K562 (cell line): ENCODE measurements around the gene TMEM200A. TPM values are rescaled to one million over a fixed set of nuclear protein-coding genes. Genes with fewer than 3 reads are reported as not detected.

Experiments
- ATAC-seq: fragments of 200-7000 bp; cut with Tn5 transposase; 3 replicates; pipeline ENCODE4 v1.9.1; 2020; ENCODE audit warnings: moderate library complexity
- BruUV-seq: library from RNA; stranded (reverse); fragments of 400-500 nt; replicated peaks from 2 replicates; lab custom pipeline; 2021; lab: Mats Ljungman, UMichigan
- CTCF ChIA-PET: fragments of 300-600 bp; formaldehyde crosslinking; extraction: SDS; loops from one replicate; lab custom pipeline; 2021; ENCODE audit warnings: low intra/inter-chr PET ratio; lab: Yijun Ruan, JAX
- POLR2A ChIA-PET: fragments of 300-600, 350-650 bp; sonication (Branson Sonifier 250); formaldehyde crosslinking; extraction: SDS; loops from one replicate; lab custom pipeline; 2021; ENCODE audit warnings: antibody characterized with exemption, inconsistent platforms; lab: Yijun Ruan, JAX
- DNase-seq, 4 experiments: peaks; one replicate each; pipeline versions ENCODE4 v3.0.0 to v3.0.0-alpha.2; 2011 to 2018; ENCODE audit warnings: low spot score in 3 of 4, mixed read lengths in 3 of 4; ENCODE audit errors: extremely low read depth in 1 of 4
- FAIRE-seq: peaks from 2 replicates; lab custom pipeline; 2011; peaks lifted over from hg19 to GRCh38; lab: Jason Lieb, UNC
- H2AFZ ChIP-seq: 2 replicates; pipeline ENCODE4 v1.6.0; 2011; ENCODE audit warnings: low read depth, low read length, control low read depth, inconsistent platforms
- H3K27ac ChIP-seq: fragments of 200-600 bp; 3 replicates; pipeline ENCODE4 v1.8.0; 2011; ENCODE audit warnings: low read depth, mild to moderate bottlenecking, control low read depth, inconsistent platforms, low read length, moderate library complexity, mixed read lengths; ENCODE audit errors: extremely low read depth
- H3K27me3 ChIP-seq, 2 experiments: fragments of 300-600 bp in 1 of 2; 2 replicates in 1 of 2; 3 replicates in 1 of 2; pipeline versions ENCODE4 v1.6.0 to v1.8.0; 2011; ENCODE audit warnings: inconsistent platforms in 2 of 2, low read length in 2 of 2, mild to moderate bottlenecking in 1 of 2, mixed read lengths in 1 of 2, moderate library complexity in 1 of 2; ENCODE audit not compliant: control insufficient read depth in 2 of 2, insufficient read depth in 2 of 2
- H3K36me3 ChIP-seq: fragments of 300-600 bp; 3 replicates; pipeline ENCODE4 v1.8.0; 2011; ENCODE audit warnings: mild to moderate bottlenecking, low read length, inconsistent platforms; ENCODE audit not compliant: control insufficient read depth, insufficient read depth
- H3K4me1 ChIP-seq, 2 experiments: fragments of 200-600 bp in 1 of 2; replicated peaks in 1 of 2; 2 replicates in 1 of 2; 3 replicates in 1 of 2; pipeline versions ENCODE4 v1.5.1 to v1.8.0; 2011; ENCODE audit warnings: inconsistent platforms in 2 of 2, low read length in 2 of 2, mild to moderate bottlenecking in 1 of 2, mixed read lengths in 1 of 2, moderate library complexity in 1 of 2; ENCODE audit not compliant: control insufficient read depth in 2 of 2, insufficient read depth in 2 of 2
- H3K4me2 ChIP-seq: 2 replicates; pipeline ENCODE4 v1.6.1; 2011; ENCODE audit warnings: low read length, control low read depth, inconsistent platforms, mixed read lengths; ENCODE audit not compliant: insufficient read depth
- H3K4me3 ChIP-seq: fragments of 200-600 bp; sonication (generic), shearing (Covaris generic); 2 replicates; pipeline ENCODE4 v1.5.1; 2016; ENCODE audit warnings: control low read depth, inconsistent platforms
- H3K79me2 ChIP-seq: fragments of 200-600 bp; 3 replicates; pipeline ENCODE4 v1.8.0; 2011; ENCODE audit warnings: low read length, inconsistent platforms; ENCODE audit not compliant: control insufficient read depth, insufficient read depth
- H3K9ac ChIP-seq, 2 experiments: 2 replicates each; pipeline versions ENCODE4 v1.6.0 to v1.6.1; 2011; ENCODE audit warnings: low read depth in 2 of 2, low read length in 2 of 2, control low read depth in 1 of 2, inconsistent platforms in 1 of 2, mild to moderate bottlenecking in 1 of 2, mixed read lengths in 1 of 2; ENCODE audit not compliant: insufficient read depth in 1 of 2
- H3K9me1 ChIP-seq: one replicate; pipeline ENCODE4 v1.6.0; 2011; ENCODE audit warnings: inconsistent platforms, mild to moderate bottlenecking, low read length, moderate library complexity; ENCODE audit not compliant: control insufficient read depth, insufficient read depth
- H3K9me3 ChIP-seq: replicated peaks from 2 replicates; pipeline ENCODE4 v1.5.1; 2011; ENCODE audit warnings: low read depth, low read length, inconsistent platforms; ENCODE audit not compliant: control insufficient read depth, insufficient read depth
- H4K20me1 ChIP-seq: replicated peaks from 2 replicates; pipeline ENCODE4 v1.6.1; 2011; ENCODE audit warnings: low read length, inconsistent platforms, mixed read lengths; ENCODE audit not compliant: control insufficient read depth, insufficient read depth
- CEBPB ChIP-seq: fragments of 450-650 bp; IDR thresholded peaks from 2 replicates; pipeline ENCODE4 v1.6.1; 2016; ENCODE audit warnings: missing genetic modification characterization, missing compliant biosample characterization
- CHD1 ChIP-seq: fragments of 200-600 bp; sonication (generic); IDR thresholded peaks from one replicate; pipeline ENCODE4 v1.6.1; 2012; ENCODE audit warnings: mild to moderate bottlenecking, moderate library complexity, low read length, inconsistent platforms
- FOXK2 ChIP-seq, 2 experiments: fragments of 450-650 bp; IDR thresholded peaks in 1 of 2; conservative IDR thresholded peaks in 1 of 2; 2 replicates each; pipeline ENCODE4 v1.6.1; 2016; ENCODE audit warnings: low read depth in 2 of 2, mild to moderate bottlenecking in 1 of 2
- HDAC6 ChIP-seq: IDR thresholded peaks from 2 replicates; pipeline ENCODE4 v1.6.1; 2012; ENCODE audit warnings: low read depth, mild to moderate bottlenecking, control low read depth, inconsistent platforms, low read length, moderate library complexity
- HDGF ChIP-seq: fragments of 450-650 bp; IDR thresholded peaks from 2 replicates; pipeline ENCODE4 v1.6.1; 2016
- HNRNPUL1 ChIP-seq: fragments of 200-400 bp; formaldehyde crosslinking; IDR thresholded peaks from 2 replicates; pipeline ENCODE4 v1.6.1; 2017; ENCODE audit warnings: low read length
- NONO ChIP-seq, 2 experiments: fragments of 200-400 bp in 1 of 2; fragments of 450-650 bp in 1 of 2; formaldehyde crosslinking in 1 of 2; IDR thresholded peaks; 2 replicates each; pipeline ENCODE4 v1.6.1; 2017; ENCODE audit warnings: low read depth in 2 of 2, mild to moderate bottlenecking in 2 of 2, moderate library complexity in 2 of 2, low read length in 1 of 2
- POLR2G ChIP-seq: fragments of 200-400 bp; formaldehyde crosslinking; IDR thresholded peaks from 2 replicates; pipeline ENCODE4 v1.6.1; 2017; ENCODE audit warnings: low read depth, mild to moderate bottlenecking, antibody characterized with exemption, low read length, moderate library complexity
- ZNF175 ChIP-seq: fragments of 200-800 bp; sonication (Bioruptor generic); IDR thresholded peaks from 2 replicates; pipeline ENCODE4 v1.6.1; 2016; ENCODE audit warnings: low read depth, mild to moderate bottlenecking, missing genetic modification characterization, missing compliant biosample characterization
- ZNF184 ChIP-seq: sonication (generic); formaldehyde crosslinking; IDR thresholded peaks from 2 replicates; pipeline ENCODE4 v1.5.0; 2020; ENCODE audit warnings: missing genetic modification reagents
- ZNF561 ChIP-seq: fragments of 450-650 bp; formaldehyde crosslinking; conservative IDR thresholded peaks from 2 replicates; pipeline ENCODE4 v1.4.0; 2020; ENCODE audit warnings: mild to moderate bottlenecking, moderate library complexity
- WGBS: fragments of 100-300 bp; shearing (Covaris generic); methylation state at CpG from one replicate; pipeline ENCODE4 v1.1.6; 2016; ENCODE audit warnings: low coverage, mixed read lengths; ENCODE audit not compliant: insufficient coverage; ENCODE audit errors: missing lambda C conversion rate; 5-methylcytosine and 5-hydroxymethylcytosine counted together
- in situ Hi-C: fragments of 300-500 bp; cut with MboI; formaldehyde crosslinking; loops from 4 replicates; pipeline ENCODE4 v1.15.0; 2018; ENCODE audit warnings: inconsistent platforms, mixed read lengths
- intact Hi-C: fragments of 100-400 bp; cut with micrococcal nuclease; formaldehyde crosslinking; loops from 2 replicates; pipeline ENCODE4 v1.14.2; 2022
- polyA plus RNA-seq, 8 experiments: library from polyadenylated mRNA; depleted of rRNA in 4 of 8; stranded (reverse) in 5 of 8; unstranded in 3 of 8; fragments of >200 nt; fragmentation: Nextera tagmentation in 2 of 8; fragmentation: Illumina TruSeq in 1 of 8; extraction: Ambion mirVana in 2 of 8; extraction: Trizol in 1 of 8; gene quantifications; 2 replicates each; pipeline versions ENCODE4 v1.2.1 to v1.2.3, GENCODE V29; 2011 to 2014; ENCODE audit warnings: inconsistent platforms in 1 of 8, missing spikeins in 1 of 8
- total RNA-seq, 7 experiments: library from RNA; depleted of rRNA in 6 of 7; stranded (reverse); fragments of >200 nt in 6 of 7; fragmentation: Illumina TruSeq in 2 of 7; extraction: Trizol in 2 of 7; gene quantifications; 2 replicates each; pipeline versions ENCODE4 v1.2.1 to v1.2.3, GENCODE V29; 2011 to 2021; ENCODE audit warnings: low replicate concordance in 1 of 7
- TF ChIP-seq, protein P1 (sequence below): fragments of 250-450 bp; sonication (Bioruptor Pico); IDR thresholded peaks from 2 replicates; pipeline ENCODE4 v1.8.0; 2021; ENCODE audit warnings: borderline replicate concordance, mild to moderate bottlenecking, moderate library complexity; ENCODE audit not compliant: poor library complexity, severe bottlenecking
- TF ChIP-seq, protein P2 (sequence below): fragments of 250-450 bp; sonication (Bioruptor Pico); IDR thresholded peaks from 2 replicates; pipeline ENCODE4 v1.9.0; 2021; ENCODE audit warnings: mild to moderate bottlenecking, inconsistent platforms

The TMEM200A gene
- total and polyA plus RNA-seq, 9 of the 15 experiments (the other 6 are each of a cell fraction or from before 2014, with no cell fraction given): 0.04 TPM; not detected in 8

DNA sequence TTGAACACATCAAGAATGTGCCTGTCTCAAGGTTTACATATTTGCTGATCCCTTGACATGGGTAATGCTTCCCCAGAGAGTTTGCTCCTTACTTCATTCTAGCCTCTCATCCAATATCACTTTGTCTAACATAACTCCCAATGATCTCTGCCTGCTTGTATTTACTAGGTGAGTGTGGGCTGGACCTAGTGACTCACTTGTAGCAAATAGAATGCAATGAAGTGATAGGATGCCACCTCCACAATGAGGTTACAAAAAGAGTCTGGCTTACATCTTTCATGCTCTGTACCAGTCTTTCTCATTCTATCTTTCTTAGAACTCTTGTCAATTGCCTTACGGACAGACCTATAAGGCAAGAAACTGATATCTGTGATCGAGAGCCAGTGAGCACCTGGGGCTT is 44.9 kb upstream of the TMEM200A start:
- Histone ChIP-seq H3K27ac (no peak overlapping the region), H4K20me1 (no peaks in the 10 kb centered on the region), H2AFZ (no peak overlapping the region), H3K9me3 (no peaks in the 10 kb centered on the region), H3K4me1 (no peaks in the 10 kb centered on the region), H3K79me2 (no peaks in the 10 kb centered on the region), H3K36me3 (no peaks in the 10 kb centered on the region), H3K9me1 (no peaks in the 10 kb centered on the region), H3K4me3 (no peak overlapping the region), H3K9ac (no peak overlapping the region), H3K4me2 (no peak overlapping the region), H3K27me3 (no peaks in the 10 kb centered on the region)
- WGBS: 2% methylated on average over 2 of the region's 2 CpGs
- FAIRE-seq (no peak), ATAC-seq (no peak), DNase-seq (no peak)
- ChIA-PET CTCF (no interaction called here), POLR2A (no interaction called here)
- intact Hi-C loops (loop anchor here (10.0 kb wide), 1 partner anchor 794 kb away; no protein-coding TSS in a partner anchor), in situ Hi-C loops (no loop called here)
- BruUV-seq: no TSS peak
- TF ChIP-seq CEBPB (tag): no peak
- TF ChIP-seq POLR2G: no peak
- no peak for TF ChIP-seq FOXK2 (conservative IDR thresholded peaks at IDR 0.05 in 1 of 2, IDR thresholded peaks at IDR 0.05 in 1 of 2; ENCODE audit: low read depth in 2 of 2)
- TF ChIP-seq HDGF: no peak
- no peak for TF ChIP-seq ZNF184
- no peak for TF ChIP-seq CHD1
- TF ChIP-seq, protein P1, sequence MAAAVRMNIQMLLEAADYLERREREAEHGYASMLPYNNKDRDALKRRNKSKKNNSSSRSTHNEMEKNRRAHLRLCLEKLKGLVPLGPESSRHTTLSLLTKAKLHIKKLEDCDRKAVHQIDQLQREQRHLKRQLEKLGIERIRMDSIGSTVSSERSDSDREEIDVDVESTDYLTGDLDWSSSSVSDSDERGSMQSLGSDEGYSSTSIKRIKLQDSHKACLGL (CRISPR knock-in tag): no peak
- TF ChIP-seq HDAC6: no peak
- TF ChIP-seq ZNF175 (CRISPR knock-in tag): no peak
- TF ChIP-seq NONO (IDR thresholded peaks at IDR 0.05; ENCODE audit: low read depth in 2 of 2, low read length in 1 of 2): no peak
- no peak for TF ChIP-seq ZNF561
- TF ChIP-seq, protein P2, sequence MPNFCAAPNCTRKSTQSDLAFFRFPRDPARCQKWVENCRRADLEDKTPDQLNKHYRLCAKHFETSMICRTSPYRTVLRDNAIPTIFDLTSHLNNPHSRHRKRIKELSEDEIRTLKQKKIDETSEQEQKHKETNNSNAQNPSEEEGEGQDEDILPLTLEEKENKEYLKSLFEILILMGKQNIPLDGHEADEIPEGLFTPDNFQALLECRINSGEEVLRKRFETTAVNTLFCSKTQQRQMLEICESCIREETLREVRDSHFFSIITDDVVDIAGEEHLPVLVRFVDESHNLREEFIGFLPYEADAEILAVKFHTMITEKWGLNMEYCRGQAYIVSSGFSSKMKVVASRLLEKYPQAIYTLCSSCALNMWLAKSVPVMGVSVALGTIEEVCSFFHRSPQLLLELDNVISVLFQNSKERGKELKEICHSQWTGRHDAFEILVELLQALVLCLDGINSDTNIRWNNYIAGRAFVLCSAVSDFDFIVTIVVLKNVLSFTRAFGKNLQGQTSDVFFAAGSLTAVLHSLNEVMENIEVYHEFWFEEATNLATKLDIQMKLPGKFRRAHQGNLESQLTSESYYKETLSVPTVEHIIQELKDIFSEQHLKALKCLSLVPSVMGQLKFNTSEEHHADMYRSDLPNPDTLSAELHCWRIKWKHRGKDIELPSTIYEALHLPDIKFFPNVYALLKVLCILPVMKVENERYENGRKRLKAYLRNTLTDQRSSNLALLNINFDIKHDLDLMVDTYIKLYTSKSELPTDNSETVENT (CRISPR knock-in tag): no peak
- TF ChIP-seq HNRNPUL1: no peak
